AG04450 (cell line): ENCODE data around the gene MEAF6. TPM values are rescaled to one million over a fixed set of nuclear protein-coding genes. Genes with fewer than 3 reads are reported as not detected.

Experiments
- CTCF ChIA-PET: fragments of 300-600, 350-600 bp; formaldehyde crosslinking; extraction: SDS; loops from one replicate; lab custom pipeline; 2022; ENCODE audit warnings: antibody characterized with exemption, inconsistent platforms; lab: Charles Lee
- POLR2A ChIA-PET: fragments of 350-600 bp; formaldehyde crosslinking; extraction: SDS; loops from one replicate; lab custom pipeline; 2021; ENCODE audit warnings: antibody characterized with exemption, inconsistent platforms; lab: Yijun Ruan, JAX
- DNase-seq: peaks from one replicate; pipeline ENCODE4 v3.0.0-alpha.2; 2011; ENCODE audit warnings: low read depth, low spot score
- H3K27ac ChIP-seq: one replicate; pipeline ENCODE4 v1.5.1; 2012; ENCODE audit warnings: low read depth, low read length, control low read depth
- H3K27me3 ChIP-seq: one replicate; pipeline ENCODE4 v1.6.0; 2012; ENCODE audit warnings: low read length; ENCODE audit not compliant: control insufficient read depth, insufficient read depth
- H3K4me3 ChIP-seq: 2 replicates; pipeline ENCODE4 v1.5.1; 2011; ENCODE audit warnings: mild to moderate bottlenecking, low read depth, low read length, control low read depth
- H3K9me3 ChIP-seq: 2 replicates; pipeline ENCODE4 v1.5.1; 2012; ENCODE audit warnings: low read length; ENCODE audit not compliant: control insufficient read depth, insufficient read depth
- CTCF ChIP-seq: IDR thresholded peaks from 2 replicates; pipeline ENCODE4 v1.5.1; 2011; ENCODE audit warnings: low read depth, low read length, control low read depth, inconsistent platforms
- polyA plus RNA-seq: library from polyadenylated mRNA; depleted of rRNA; stranded (reverse); fragments of >200 nt; gene quantifications from 2 replicates; pipeline ENCODE4 v1.2.3, GENCODE V29; 2011

Gene MEAF6
- polyA plus RNA-seq, 1 experiment, result 69.6 TPM

GRCh38 chr1:37478890-37479254 lies 35.7 kb downstream of the MEAF6 start:
- ChIA-PET CTCF (interaction anchor here (0.9 to 6.7 kb wide), 5 partner anchors 8 to 44 kb away, joined by 3 to 74 read pairs (median 7); partner anchors contain the start of gene MEAF6), POLR2A (interaction anchor here (1.0 to 1.8 kb wide), 2 partner anchors 9 to 211 kb away, joined by 6 to 7 read pairs; a partner anchor contains a TSS)
- no peak for TF ChIP-seq CTCF
- H3K27ac ChIP-seq, result peak overlapping the region; percentile 93
- DNase-seq, result no peak
- peak overlapping the region; percentile 47 for H3K4me3 ChIP-seq
- H3K9me3 ChIP-seq, result peaks cover 5% of the 10 kb centered on the region; the same call in 1 of the 2 replicates
- no peaks in the 10 kb centered on the region for H3K27me3 ChIP-seq

GRCh38 chr1:37478451-37478881 lies 36.1 kb downstream of the MEAF6 start:
- peak overlapping the region; percentile 93 for H3K27ac ChIP-seq
- TF ChIP-seq CTCF, result no peak
- H3K27me3 ChIP-seq, result no peaks in the 10 kb centered on the region
- H3K4me3 ChIP-seq, result peak overlapping the region; percentile 47
- POLR2A ChIA-PET, result interaction anchor here (1.0 to 1.8 kb wide), 2 partner anchors 9 to 212 kb away, joined by 6 to 7 read pairs; a partner anchor contains a TSS
- DNase-seq, result no peak
- CTCF ChIA-PET, result interaction anchor here (1.6 to 6.7 kb wide), 4 partner anchors 8 to 125 kb away, joined by 4 to 74 read pairs (median 24); partner anchors contain the start of gene MEAF6
- H3K9me3 ChIP-seq, result peaks cover 5% of the 10 kb centered on the region; the same call in 1 of the 2 replicates

GRCh38 chr1:37477946-37478345 lies 36.6 kb downstream of the MEAF6 start:
- TF ChIP-seq CTCF, result no peak
- no peak for DNase-seq
- Histone ChIP-seq H3K27me3 (no peaks in the 10 kb centered on the region), H3K4me3 (peak overlapping the region; percentile 89), H3K9me3 (peaks cover 5% of the 10 kb centered on the region; the same call in 1 of the 2 replicates), H3K27ac (peak overlapping the region; percentile 94)
- POLR2A ChIA-PET, result interaction anchor here (1.0 to 4.1 kb wide), 3 partner anchors 8 to 212 kb away, joined by 6 to 44 read pairs (median 7); a partner anchor contains a TSS
- CTCF ChIA-PET, result interaction anchor here (1.6 to 6.7 kb wide), 4 partner anchors 9 to 125 kb away, joined by 4 to 74 read pairs (median 24); partner anchors contain the start of gene MEAF6

GRCh38 chr1:37477198-37477931 lies 37.2 kb downstream of the MEAF6 start:
- POLR2A ChIA-PET, result interaction anchor here (4.1 kb wide), 1 partner anchor 9 kb away, joined by 44 read pairs; no protein-coding TSS in a partner anchor
- CTCF ChIA-PET, result interaction anchor here (1.6 to 6.7 kb wide), 3 partner anchors 9 to 126 kb away, joined by 4 to 74 read pairs (median 41); no protein-coding TSS in a partner anchor
- H3K27me3 ChIP-seq, result no peaks in the 10 kb centered on the region
- no peak for DNase-seq
- peak overlapping the region; percentile 89 for H3K4me3 ChIP-seq
- H3K27ac ChIP-seq, result peak overlapping the region; percentile 94
- TF ChIP-seq CTCF, result no peak
- peaks cover 5% of the 10 kb centered on the region; the same call in 1 of the 2 replicates for H3K9me3 ChIP-seq
